ENCODE results near the gene TRAF7. TPM values are rescaled to one million over a fixed set of nuclear protein-coding genes. Genes with fewer than 3 reads are reported as not detected.
"Not testable (repeated sequence)": the region's sequence is repeated elsewhere in the genome, so short reads cannot be mapped to it uniquely, and the experiment has no call there.

The TRAF7 gene
- total RNA-seq, 1 donor from 2014 or later = 17.3 TPM

DNA sequence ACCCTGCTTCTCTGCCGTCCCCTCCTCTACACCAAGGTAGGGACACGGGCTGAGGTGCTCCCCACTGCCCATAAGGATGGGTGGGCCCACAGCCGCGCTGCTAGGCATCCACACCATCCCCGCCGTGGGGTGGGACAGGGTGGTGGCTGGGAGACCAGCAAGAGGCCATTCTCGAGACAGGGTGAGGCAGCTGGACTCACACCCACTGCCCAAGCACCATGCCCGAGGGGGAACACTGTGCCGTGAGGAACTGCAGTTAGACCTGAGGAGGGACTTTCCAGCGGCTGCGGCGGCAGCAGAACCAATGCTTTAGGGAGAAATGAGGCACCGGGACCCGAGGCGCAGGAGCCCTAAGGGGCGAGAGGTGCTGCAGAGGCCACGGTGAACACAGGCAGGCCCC lies 33.2 kb upstream of the TRAF7 start:
- no peak for DNase-seq

GRCh38 chr16:2122934-2123683 lies 32.5 kb upstream of the TRAF7 start:
- not testable (repeated sequence) for DNase-seq

GRCh38 chr16:2123706-2124376 lies 31.7 kb upstream of the TRAF7 start:
- DNase-seq = not testable (repeated sequence)

GRCh38 chr16:2124377-2124693 lies 31.2 kb upstream of the TRAF7 start:
- DNase-seq = not testable (repeated sequence)

DNA sequence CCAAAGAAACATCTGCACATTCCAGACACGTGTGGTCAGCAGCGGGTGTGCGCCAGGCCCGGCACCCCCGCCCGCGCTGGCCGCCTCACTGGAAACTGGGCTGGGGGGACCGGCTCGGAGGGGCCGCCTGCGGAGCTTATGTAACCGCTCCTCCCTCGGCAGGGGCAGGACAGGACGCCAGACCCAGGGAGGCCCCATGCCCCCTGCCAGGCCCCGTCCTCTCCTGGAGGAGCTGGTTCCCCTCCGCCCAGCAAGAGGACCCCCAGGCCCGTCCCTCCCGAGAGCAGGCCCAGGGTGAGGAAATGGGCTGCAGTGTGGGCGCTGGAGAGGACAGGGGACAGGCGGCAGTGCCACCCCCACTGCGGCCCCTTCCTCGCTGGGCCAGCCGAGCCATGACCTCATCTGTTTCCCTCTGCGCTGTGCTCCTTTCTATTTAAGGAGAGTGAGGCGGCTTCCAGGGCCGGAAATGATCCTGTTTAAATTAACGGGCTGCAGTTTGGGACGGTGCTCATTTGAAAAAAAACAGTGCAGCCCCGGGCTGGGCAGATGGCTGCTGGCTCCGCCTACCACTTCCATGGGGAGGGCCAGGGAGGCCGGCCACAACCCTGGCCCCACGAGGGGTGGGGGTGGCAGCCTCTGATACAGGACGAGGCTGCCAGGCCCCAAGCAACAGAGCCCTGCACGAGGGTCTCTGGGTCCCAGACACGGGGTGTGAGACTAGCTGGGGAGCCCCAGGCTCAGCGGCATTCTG lies 30.7 kb upstream of the TRAF7 start:
- peak; percentile 76 for DNase-seq

GRCh38 chr16:2125609-2126008 lies 30.0 kb upstream of the TRAF7 start:
- DNase-seq = not testable (repeated sequence)

DNA sequence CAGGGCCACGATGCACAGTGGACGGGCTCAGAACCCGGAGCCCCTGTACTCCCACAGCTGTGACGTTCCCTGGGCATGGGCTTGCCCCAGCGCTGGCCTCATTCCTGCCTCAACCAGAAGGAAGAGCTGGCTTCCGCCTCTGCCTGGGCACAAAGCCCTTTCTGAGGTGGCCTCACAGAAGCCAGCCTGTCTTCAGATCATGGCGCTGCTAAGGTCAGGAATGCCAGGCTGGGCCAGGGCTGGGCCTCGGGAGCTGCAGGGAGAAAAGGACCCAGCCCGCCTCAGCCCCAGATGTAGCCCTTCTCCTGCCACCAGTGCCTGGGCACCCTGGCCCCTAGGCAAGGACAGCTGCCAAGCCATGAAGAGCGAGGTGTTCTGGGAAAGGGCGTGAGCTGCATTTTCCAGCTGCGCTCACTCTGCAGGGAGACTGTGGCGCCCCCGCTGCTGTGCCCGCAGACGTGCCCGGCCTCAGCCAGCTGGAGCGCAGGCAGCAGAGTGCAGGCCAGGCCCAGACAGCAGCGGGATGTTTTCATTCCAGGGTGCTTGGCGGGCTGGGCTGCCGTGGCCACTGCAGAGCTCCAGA lies 29.3 kb upstream of the TRAF7 start:
- DNase-seq = not testable (repeated sequence)

GRCh38 chr16:2126928-2127556 lies 28.5 kb upstream of the TRAF7 start:
- not testable (repeated sequence) for DNase-seq

- DNase-seq = peak; percentile 61
Measured at GRCh38 chr16:2127630-2128280, 27.8 kb upstream of the TRAF7 start.

GRCh38 chr16:2129251-2129650 lies 26.3 kb upstream of the TRAF7 start:
- DNase-seq = not testable (repeated sequence)

- not testable (repeated sequence) for DNase-seq
Measured at GRCh38 chr16:2129890-2130447, 25.6 kb upstream of the TRAF7 start.

DNA sequence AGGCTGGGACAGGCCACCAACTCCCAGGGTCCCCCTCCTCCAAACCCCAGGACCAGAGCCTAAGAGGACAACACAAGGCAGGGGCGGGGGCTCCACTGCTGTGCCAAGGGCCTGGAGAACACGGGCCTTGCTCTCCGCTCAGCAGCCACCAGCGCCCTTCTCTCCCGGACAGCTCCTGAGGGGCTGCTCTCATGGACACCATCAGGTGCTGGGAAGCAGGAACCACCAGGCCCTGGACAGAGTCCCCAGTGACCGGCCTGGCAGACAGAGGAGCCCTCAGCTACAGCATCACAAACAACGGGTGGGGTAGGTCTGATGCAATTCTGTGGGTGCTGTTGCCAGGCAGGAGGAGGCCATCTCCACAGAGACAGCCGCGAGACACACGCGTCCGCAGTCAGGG lies 21.8 kb upstream of the TRAF7 start:
- DNase-seq = not testable (repeated sequence)

DNA sequence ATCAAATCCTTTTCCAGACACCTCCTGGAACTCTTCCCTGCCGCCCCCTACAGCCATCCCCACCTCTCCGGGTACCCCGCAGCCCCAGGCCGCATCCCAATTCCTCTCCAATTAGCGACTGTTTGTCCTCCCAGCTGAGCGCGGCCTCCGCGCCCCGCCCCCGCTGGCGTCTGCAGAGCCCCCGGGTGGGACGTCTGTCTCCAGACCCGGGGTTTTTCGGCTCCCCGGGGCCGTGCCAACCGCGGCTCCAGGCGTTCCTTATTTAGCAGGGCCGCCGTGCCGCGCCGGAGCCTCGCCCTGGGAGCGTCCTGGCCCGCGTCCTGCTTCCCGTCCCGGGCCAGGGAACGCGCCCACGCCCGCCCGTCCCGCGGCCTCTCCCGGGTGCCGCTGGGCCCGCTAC lies 20.5 kb upstream of the TRAF7 start:
- DNase-seq = not testable (repeated sequence)

GRCh38 chr16:2135770-2136490 lies 19.7 kb upstream of the TRAF7 start, which contains the start of gene PKD1:
Gene PKD1 (minus strand): TSS chr16:2135898. CDS start chr16:2135689, 209 bp downstream.
- DNase-seq = peak; percentile 90

- DNase-seq = no peak
Measured at GRCh38 chr16:2142942-2143877, 12.4 kb upstream of the TRAF7 start.

DNA sequence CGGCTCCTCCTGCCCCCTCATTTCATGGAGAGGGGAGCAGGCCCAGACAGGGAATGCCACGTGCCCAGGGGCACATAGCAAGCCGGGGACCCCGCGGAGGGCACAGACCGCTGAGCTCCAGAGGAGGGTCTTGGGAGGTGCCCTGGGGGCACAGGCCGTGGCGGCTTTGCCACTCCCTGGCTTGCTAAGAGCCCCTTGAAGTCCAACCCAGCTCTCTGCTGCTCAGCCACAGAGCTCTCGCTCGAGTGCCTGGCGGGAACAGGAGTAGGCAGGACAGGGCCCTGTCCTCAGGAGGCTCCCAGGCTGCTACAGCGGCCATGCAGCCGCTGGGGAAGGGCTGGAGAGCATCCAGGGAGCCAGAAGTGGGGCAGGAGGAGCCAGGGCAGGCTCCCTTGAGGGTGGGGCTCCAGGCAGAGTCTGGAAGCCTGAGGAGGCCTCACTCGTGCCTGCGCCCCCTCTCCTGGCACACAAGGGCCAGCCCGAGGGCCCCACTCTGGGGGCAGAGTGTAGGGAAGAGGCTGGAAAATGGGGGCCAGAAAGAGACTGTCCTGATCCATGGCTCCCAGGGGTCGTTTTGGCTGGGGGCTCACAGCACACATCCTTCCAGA lies 11.6 kb upstream of the TRAF7 start:
- no peak for DNase-seq

DNA sequence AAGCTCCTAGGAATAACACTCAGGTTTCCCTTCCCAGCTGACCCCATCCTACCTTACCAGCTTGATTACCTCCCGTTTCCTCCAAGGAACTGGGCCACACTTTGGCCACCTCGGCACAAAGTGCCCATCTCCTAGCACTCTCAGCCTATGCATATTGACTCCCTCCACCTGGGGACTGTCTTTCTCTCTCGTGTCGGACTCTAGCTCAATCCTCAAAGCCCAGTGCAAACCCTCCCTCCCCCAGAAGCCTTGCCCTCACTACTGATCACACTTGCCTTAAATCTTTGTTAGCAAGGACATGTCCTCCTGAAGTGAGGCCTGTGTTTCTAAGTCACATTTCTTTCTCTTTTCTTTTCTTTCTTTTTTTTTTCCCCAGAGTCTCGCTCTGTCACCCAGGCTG lies 9.7 kb upstream of the TRAF7 start:
- DNase-seq = no peak

DNA sequence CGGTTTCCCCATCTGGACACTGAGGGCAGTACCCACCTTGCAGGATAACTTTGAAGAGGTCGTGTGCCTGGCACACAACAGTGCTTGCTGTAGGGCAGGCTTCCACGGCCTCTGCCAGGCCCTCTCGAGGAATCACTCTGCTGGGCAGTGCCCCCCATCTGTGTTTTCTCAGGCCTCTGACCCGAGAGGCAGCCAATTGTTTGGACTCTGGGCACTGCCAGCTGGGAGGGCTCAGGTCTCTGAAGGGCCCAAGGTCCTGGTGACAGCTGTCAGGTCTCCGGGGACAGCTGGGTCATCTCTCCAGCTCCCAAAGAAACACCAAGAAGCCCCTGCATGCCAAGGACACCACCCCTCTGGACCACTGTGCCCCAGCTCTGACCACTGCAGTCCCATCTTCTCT lies 8.2 kb upstream of the TRAF7 start:
- DNase-seq = no peak

Data from skin of body (tissue), 2 donors.